Measurements from ENCODE around the gene CRIP2. TPM values are rescaled to one million over a fixed set of nuclear protein-coding genes. Genes with fewer than 3 reads are reported as not detected.
A peak's percentile ranks its signal among the peaks of the same experiment; 100 is the strongest.

CRIP2 gene
- total RNA-seq, 4 donors from 2014 or later: 101 to 160 (median 136) TPM

GRCh38 chr14:105487986-105488777 lies 13.6 kb downstream of the CRIP2 start:
- Histone ChIP-seq H3K9me3 (no peaks in the 10 kb centered on the region), H3K4me1 (peaks cover 48 to 69% of the 10 kb centered on the region in 2 donors), H3K27ac (peak overlapping the region; percentile 75 to 97 (median 92)), H3K27me3 (no peaks in the 10 kb centered on the region), H3K4me3 (replicated peaks in 1 of 3) (peak overlapping the region in 1 of 3 donors; percentile 54), H3K36me3 (no peaks in the 10 kb centered on the region)
- intact Hi-C loops (cut with DNase I): loop anchor here (5.0 kb wide), 1 partner anchor 121 kb away; no protein-coding TSS in a partner anchor
- no peak for TF ChIP-seq POLR2A (IDR thresholded peaks at IDR 0.05)
- no peak for TF ChIP-seq CTCF (IDR thresholded peaks at IDR 0.05)
- WGBS, 2 donors: 47 to 69% methylated on average over 7 to 17 of the region's 26 CpGs
- no peak for DNase-seq

GRCh38 chr14:105488781-105489541 lies 14.3 kb downstream of the CRIP2 start:
- intact Hi-C loops (cut with DNase I): loop anchor here (5.0 kb wide), 1 partner anchor 122 kb away; no protein-coding TSS in a partner anchor
- peaks cover 41 to 61% of the 10 kb centered on the region in 2 donors for H3K4me1 ChIP-seq
- H3K4me3 ChIP-seq (replicated peaks in 1 of 3): no peak overlapping the region
- no peak for TF ChIP-seq CTCF (IDR thresholded peaks at IDR 0.05)
- no peaks in the 10 kb centered on the region for H3K27me3 ChIP-seq
- no peaks in the 10 kb centered on the region for H3K36me3 ChIP-seq
- 47 to 61% methylated on average over 5 to 12 of the region's 20 CpGs for WGBS, 2 donors
- peak overlapping the region; percentile 91 to 97 (median 92) for H3K27ac ChIP-seq
- H3K9me3 ChIP-seq: no peaks in the 10 kb centered on the region
- no peak for DNase-seq

GRCh38 chr14:105489542-105490266 lies 15.1 kb downstream of the CRIP2 start:
- no peaks in the 10 kb centered on the region for H3K9me3 ChIP-seq
- TF ChIP-seq POLR2A (IDR thresholded peaks at IDR 0.05): peak in 1 of 2 donors; percentile 43
- peak in 5 of 6 experiments; percentile 27 to 84 (median 78) for TF ChIP-seq CTCF (IDR thresholded peaks at IDR 0.05)
- peaks cover 36 to 54% of the 10 kb centered on the region in 2 donors for H3K4me1 ChIP-seq
- intact Hi-C loops (cut with DNase I): loop anchor here (5.0 kb wide), 3 partner anchors 42 to 177 kb away; partner anchors contain the start of gene PACS2
- H3K27me3 ChIP-seq: no peaks in the 10 kb centered on the region
- H3K27ac ChIP-seq: peak overlapping the region; percentile 91 to 97 (median 92)
- DNase-seq: peak; percentile 94 to 96
- no peaks in the 10 kb centered on the region for H3K36me3 ChIP-seq
- WGBS, 2 donors: 2 to 4% methylated on average over 14 to 19 of the region's 44 CpGs
- H3K4me3 ChIP-seq (replicated peaks in 1 of 3): peak overlapping the region in 2 of 3 donors; percentile 58 to 64

- Histone ChIP-seq H3K9me3 (no peaks in the 10 kb centered on the region), H3K36me3 (no peaks in the 10 kb centered on the region), H3K4me3 (replicated peaks in 1 of 3) (peak overlapping the region in 2 of 3 donors; percentile 58 to 64), H3K27ac (peak overlapping the region; percentile 91 to 97 (median 92)), H3K4me1 (peaks cover 36 to 49% of the 10 kb centered on the region in 2 donors), H3K27me3 (no peaks in the 10 kb centered on the region)
- intact Hi-C loops (cut with DNase I): loop anchor here (5.0 kb wide), 2 partner anchors 43 to 178 kb away; partner anchors contain the start of gene PACS2
- DNase-seq: no peak
- WGBS, 2 donors: 0% methylated on average over 2 to 17 of the region's 33 CpGs
- TF ChIP-seq CTCF (IDR thresholded peaks at IDR 0.05) (no peak), POLR2A (IDR thresholded peaks at IDR 0.05) (no peak)
These were observed 15.6 kb downstream of the CRIP2 start for GRCh38 chr14:105490267-105490571.
